ENCODE data around the gene AGBL1. TPM values are rescaled to one million over a fixed set of nuclear protein-coding genes. Genes with fewer than 3 reads are reported as not detected.

The AGBL1 gene
- total and polyA plus RNA-seq, 2 donors (not counting 1 experiment from before 2014, with no cell fraction given) = not detected

GRCh38 chr15:86555939-86556338, 476.3 kb downstream of the AGBL1 start:
- intact Hi-C loops (cut with micrococcal nuclease) = no loop called here
- Mint-ChIP-seq H3K27ac (no peak overlapping the region), H3K27me3 (no peaks in the 10 kb centered on the region), H3K4me1 (no peaks in the 10 kb centered on the region), H3K9me3 (ENCODE audit: insufficient read depth) (peaks cover 3% of the 10 kb centered on the region), H3K4me3 (no peak overlapping the region)
- Histone ChIP-seq H4K20me1 (ENCODE audit: control insufficient read depth, insufficient read depth, low read length, poor library complexity, severe bottlenecking) (no peaks in the 10 kb centered on the region), H3K4me2 (replicated peaks; ENCODE audit: low read depth, low read length, poor library complexity, severe bottlenecking) (no peak overlapping the region), H3K27ac (ENCODE audit: low read length in 2 of 2) (no peak overlapping the region), H3K4me1 (ENCODE audit: control insufficient read depth in 2 of 2, insufficient read depth in 2 of 2, low read length in 2 of 2) (no peaks in the 10 kb centered on the region), H3K27me3 (replicated peaks in 1 of 4; ENCODE audit: control extremely low read depth in 1 of 4, control insufficient read depth in 3 of 4, insufficient read depth in 4 of 4, low read length in 3 of 4) (no peaks in the 10 kb centered on the region), H2AFZ (ENCODE audit: insufficient read depth, low read depth, low read length, poor library complexity, severe bottlenecking) (no peak overlapping the region), H3K36me3 (replicated peaks in 1 of 2; ENCODE audit: control extremely low read depth in 1 of 2, control insufficient read depth in 1 of 2, extremely low read depth in 1 of 2, insufficient read depth in 2 of 2, low read length in 1 of 2) (no peaks in the 10 kb centered on the region), H3K9ac (ENCODE audit: low read length) (no peak overlapping the region), H3K9me3 (ENCODE audit: control extremely low read depth in 1 of 3, control insufficient read depth in 2 of 3, insufficient read depth in 1 of 3, low read length in 2 of 3) (peaks cover 0 to 3% (median 0%) of the 10 kb centered on the region in 3 donors), H3K4me3 (ENCODE audit: control extremely low read depth in 1 of 5, extremely low read depth in 1 of 5, insufficient read depth in 1 of 5, low read depth in 2 of 5, low read length in 4 of 5) (no peak overlapping the region), H3K79me2 (ENCODE audit: control insufficient read depth, insufficient read depth, low read length) (no peaks in the 10 kb centered on the region)
- TF ChIP-seq CTCF (IDR thresholded peaks at IDR 0.05) = no peak
- no peak for TF ChIP-seq EZH2 (IDR thresholded peaks at IDR 0.05; ENCODE audit: borderline replicate concordance, insufficient read depth, low read depth, low read length, poor library complexity, severe bottlenecking)
- 14% methylated on average over 1 of the region's 1 CpG for WGBS (ENCODE audit: insufficient coverage)
- DNase-seq (no peak), ATAC-seq (ENCODE audit: low read depth) (no peak)
- CTCF ChIA-PET = interaction anchor here (0.6 kb wide), 1 partner anchor 15 kb away, joined by 3 read pairs; no protein-coding TSS in a partner anchor
- POLR2A ChIA-PET = no interaction called here

DNA sequence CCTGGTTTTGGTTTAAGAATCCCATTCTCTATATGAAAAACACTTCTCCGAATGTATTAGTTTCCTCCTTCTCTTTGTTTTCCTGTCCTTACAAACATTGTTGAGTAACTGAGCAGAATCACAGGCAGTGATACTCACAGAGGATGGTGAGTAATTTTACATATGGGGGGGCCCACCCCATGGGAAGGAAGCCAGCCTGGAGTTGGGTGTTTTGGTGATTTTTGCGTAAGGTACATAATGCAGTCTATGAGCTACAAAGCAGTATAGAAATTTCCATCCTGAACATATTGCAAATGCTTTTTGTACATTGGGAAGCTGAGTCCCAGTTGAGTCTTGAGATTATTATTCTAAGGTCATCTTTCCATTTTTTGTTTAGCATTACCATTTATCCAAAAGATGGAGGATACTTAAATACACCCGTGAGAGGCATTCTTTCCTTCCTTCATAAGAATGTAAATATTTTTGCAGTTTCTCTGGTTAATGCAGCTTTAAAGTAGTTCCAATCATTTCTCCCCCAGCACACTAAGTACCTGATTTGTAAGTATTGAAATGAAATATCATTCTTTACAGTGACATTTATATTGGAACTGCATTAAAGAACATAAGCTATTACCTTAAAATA, 476.8 kb downstream of the AGBL1 start:
- no peaks in the 10 kb centered on the region for H3K4me1 Mint-ChIP-seq
- ChIA-PET CTCF (no interaction called here), POLR2A (no interaction called here)
- ATAC-seq (ENCODE audit: low read depth) = no peak
- H3K27ac Mint-ChIP-seq = no peak overlapping the region
- Histone ChIP-seq H4K20me1 (ENCODE audit: control insufficient read depth, insufficient read depth, low read length, poor library complexity, severe bottlenecking) (no peaks in the 10 kb centered on the region), H3K36me3 (replicated peaks in 1 of 2; ENCODE audit: control extremely low read depth in 1 of 2, control insufficient read depth in 1 of 2, extremely low read depth in 1 of 2, insufficient read depth in 2 of 2, low read length in 1 of 2) (no peaks in the 10 kb centered on the region), H3K9me3 (ENCODE audit: control extremely low read depth in 1 of 3, control insufficient read depth in 2 of 3, insufficient read depth in 1 of 3, low read length in 2 of 3) (peaks cover 0 to 3% (median 0%) of the 10 kb centered on the region in 3 donors), H3K9ac (ENCODE audit: low read length) (no peak overlapping the region), H3K27ac (ENCODE audit: low read length in 2 of 2) (no peak overlapping the region), H3K4me2 (replicated peaks; ENCODE audit: low read depth, low read length, poor library complexity, severe bottlenecking) (no peak overlapping the region), H3K79me2 (ENCODE audit: control insufficient read depth, insufficient read depth, low read length) (no peaks in the 10 kb centered on the region), H2AFZ (ENCODE audit: insufficient read depth, low read depth, low read length, poor library complexity, severe bottlenecking) (no peak overlapping the region), H3K4me3 (ENCODE audit: control extremely low read depth in 1 of 5, extremely low read depth in 1 of 5, insufficient read depth in 1 of 5, low read depth in 2 of 5, low read length in 4 of 5) (no peak overlapping the region), H3K27me3 (replicated peaks in 1 of 4; ENCODE audit: control extremely low read depth in 1 of 4, control insufficient read depth in 3 of 4, insufficient read depth in 4 of 4, low read length in 3 of 4) (no peaks in the 10 kb centered on the region), H3K4me1 (ENCODE audit: control insufficient read depth in 2 of 2, insufficient read depth in 2 of 2, low read length in 2 of 2) (no peaks in the 10 kb centered on the region)
- intact Hi-C loops (cut with micrococcal nuclease) = no loop called here
- no peaks in the 10 kb centered on the region for H3K27me3 Mint-ChIP-seq
- TF ChIP-seq CTCF (IDR thresholded peaks at IDR 0.05) = no peak
- TF ChIP-seq EZH2 (IDR thresholded peaks at IDR 0.05; ENCODE audit: borderline replicate concordance, insufficient read depth, low read depth, low read length, poor library complexity, severe bottlenecking) = no peak
- DNase-seq = no peak
- peaks cover 3% of the 10 kb centered on the region for H3K9me3 Mint-ChIP-seq (ENCODE audit: insufficient read depth)
- no peak overlapping the region for H3K4me3 Mint-ChIP-seq
- no CpG with 5 or more reads among the region's 3 CpGs for WGBS (ENCODE audit: insufficient coverage)

Measured in B cell (primary cell).